K562 (cell line): ENCODE data around the gene GPR3. TPM values are rescaled to one million over a fixed set of nuclear protein-coding genes. Genes with fewer than 3 reads are reported as not detected.

Experiments used
- BACH1 ChIP-seq: fragments of 200-800 bp; sonication (Bioruptor generic); IDR thresholded peaks from 2 replicates; pipeline ENCODE4 v1.6.1; 2016; ENCODE audit warnings: missing genetic modification characterization, missing compliant biosample characterization
- DIDO1 ChIP-seq: fragments of 450-650 bp; IDR thresholded peaks from 2 replicates; pipeline ENCODE4 v1.6.1; 2016; ENCODE audit warnings: low read depth, missing biosample characterization, missing genetic modification characterization
- JUNB ChIP-seq: fragments of 450-650 bp; formaldehyde crosslinking; conservative IDR thresholded peaks from 2 replicates; pipeline ENCODE4 v1.4.0; 2020; ENCODE audit warnings: mild to moderate bottlenecking
- MAFF ChIP-seq: IDR thresholded peaks from 2 replicates; pipeline ENCODE4 v1.6.1; 2012; ENCODE audit warnings: low read length, improper control_type of control experiment
- MIER1 ChIP-seq: fragments of 450-650 bp; IDR thresholded peaks from 2 replicates; pipeline ENCODE4 v1.6.1; 2016; ENCODE audit warnings: antibody characterized with exemption, mild to moderate bottlenecking, low read depth
- RFX7 ChIP-seq: fragments of 250-450 bp; sonication (Bioruptor Pico); IDR thresholded peaks from 2 replicates; pipeline ENCODE4 v1.5.1; 2021; ENCODE audit warnings: mild to moderate bottlenecking
- SLC30A9 ChIP-seq: fragments of 250-450 bp; sonication (Bioruptor Pico); IDR thresholded peaks from 2 replicates; pipeline ENCODE4 v1.8.0; 2022; ENCODE audit warnings: mild to moderate bottlenecking, moderate library complexity
- SREBF2 ChIP-seq: sonication (generic); formaldehyde crosslinking; IDR thresholded peaks from 2 replicates; pipeline ENCODE4 v1.4.0; 2020; ENCODE audit warnings: mild to moderate bottlenecking, missing genetic modification reagents
- TAL1 ChIP-seq: fragments of 450-650 bp; IDR thresholded peaks from 2 replicates; pipeline ENCODE4 v1.6.1; 2016; ENCODE audit warnings: mild to moderate bottlenecking
- TBL1XR1 ChIP-seq, 2 experiments: IDR thresholded peaks; 2 replicates each; pipeline ENCODE4 v1.6.1; 2012; ENCODE audit warnings: improper control_type of control experiment in 2 of 2, low read length in 2 of 2, mild to moderate bottlenecking in 1 of 2
- ZNF133 ChIP-seq: fragments of 250-450 bp; sonication (Bioruptor Pico); IDR thresholded peaks from 2 replicates; pipeline ENCODE4 v1.4.0; 2020; ENCODE audit warnings: mild to moderate bottlenecking
- ZNF778 ChIP-seq: fragments of 450-650 bp; formaldehyde crosslinking; IDR thresholded peaks from 2 replicates; pipeline ENCODE4 v1.4.0; 2020; ENCODE audit warnings: mild to moderate bottlenecking, moderate library complexity
- polyA plus RNA-seq, 8 experiments: library from polyadenylated mRNA; depleted of rRNA in 4 of 8; stranded (reverse) in 5 of 8; unstranded in 3 of 8; fragments of >200 nt; fragmentation: Nextera tagmentation in 2 of 8; fragmentation: Illumina TruSeq in 1 of 8; extraction: Ambion mirVana in 2 of 8; extraction: Trizol in 1 of 8; gene quantifications; 2 replicates each; pipeline versions ENCODE4 v1.2.1 to v1.2.3, GENCODE V29; 2011 to 2014; ENCODE audit warnings: inconsistent platforms in 1 of 8, missing spikeins in 1 of 8
- total RNA-seq, 7 experiments: library from RNA; depleted of rRNA in 6 of 7; stranded (reverse); fragments of >200 nt in 6 of 7; fragmentation: Illumina TruSeq in 2 of 7; extraction: Trizol in 2 of 7; gene quantifications; 2 replicates each; pipeline versions ENCODE4 v1.2.1 to v1.2.3, GENCODE V29; 2011 to 2021; ENCODE audit warnings: low replicate concordance in 1 of 7
- TF ChIP-seq, protein P1 (sequence below): sonication (generic); formaldehyde crosslinking; IDR thresholded peaks from 2 replicates; pipeline ENCODE4 v1.8.0; 2023; ENCODE audit warnings: mild to moderate bottlenecking, missing genetic modification reagents
- TF ChIP-seq, protein P2 (sequence below), 2 experiments: IDR thresholded peaks in 1 of 2; conservative IDR thresholded peaks in 1 of 2; 2 replicates each; pipeline ENCODE4 v1.6.1; 2016; ENCODE audit warnings: low read depth in 2 of 2, mild to moderate bottlenecking in 1 of 2, missing compliant biosample characterization in 1 of 2, missing genetic modification characterization in 1 of 2, moderate library complexity in 1 of 2
- TF ChIP-seq, protein P3 (sequence below): sonication (generic); formaldehyde crosslinking; IDR thresholded peaks from 2 replicates; pipeline ENCODE4 v1.8.0; 2022; ENCODE audit warnings: mild to moderate bottlenecking, missing genetic modification reagents, borderline replicate concordance
- TF ChIP-seq, protein P4 (sequence below): sonication (generic); formaldehyde crosslinking; IDR thresholded peaks from 2 replicates; pipeline ENCODE4 v1.8.0; 2023; ENCODE audit warnings: mild to moderate bottlenecking, missing genetic modification reagents
- TF ChIP-seq, protein P5 (sequence below): fragments of 250-450 bp; sonication (Bioruptor Pico); IDR thresholded peaks from 2 replicates; pipeline ENCODE4 v1.9.0; 2021; ENCODE audit warnings: mild to moderate bottlenecking

Gene GPR3
- total and polyA plus RNA-seq, 9 of the 15 experiments (the other 6 are each of a cell fraction or from before 2014, with no cell fraction given) = 0.24 to 11.5 (median 3.7) TPM

GRCh38 chr1:27428316-27429028, 36.0 kb downstream of the GPR3 start (continued):
- TF ChIP-seq, protein P1, sequence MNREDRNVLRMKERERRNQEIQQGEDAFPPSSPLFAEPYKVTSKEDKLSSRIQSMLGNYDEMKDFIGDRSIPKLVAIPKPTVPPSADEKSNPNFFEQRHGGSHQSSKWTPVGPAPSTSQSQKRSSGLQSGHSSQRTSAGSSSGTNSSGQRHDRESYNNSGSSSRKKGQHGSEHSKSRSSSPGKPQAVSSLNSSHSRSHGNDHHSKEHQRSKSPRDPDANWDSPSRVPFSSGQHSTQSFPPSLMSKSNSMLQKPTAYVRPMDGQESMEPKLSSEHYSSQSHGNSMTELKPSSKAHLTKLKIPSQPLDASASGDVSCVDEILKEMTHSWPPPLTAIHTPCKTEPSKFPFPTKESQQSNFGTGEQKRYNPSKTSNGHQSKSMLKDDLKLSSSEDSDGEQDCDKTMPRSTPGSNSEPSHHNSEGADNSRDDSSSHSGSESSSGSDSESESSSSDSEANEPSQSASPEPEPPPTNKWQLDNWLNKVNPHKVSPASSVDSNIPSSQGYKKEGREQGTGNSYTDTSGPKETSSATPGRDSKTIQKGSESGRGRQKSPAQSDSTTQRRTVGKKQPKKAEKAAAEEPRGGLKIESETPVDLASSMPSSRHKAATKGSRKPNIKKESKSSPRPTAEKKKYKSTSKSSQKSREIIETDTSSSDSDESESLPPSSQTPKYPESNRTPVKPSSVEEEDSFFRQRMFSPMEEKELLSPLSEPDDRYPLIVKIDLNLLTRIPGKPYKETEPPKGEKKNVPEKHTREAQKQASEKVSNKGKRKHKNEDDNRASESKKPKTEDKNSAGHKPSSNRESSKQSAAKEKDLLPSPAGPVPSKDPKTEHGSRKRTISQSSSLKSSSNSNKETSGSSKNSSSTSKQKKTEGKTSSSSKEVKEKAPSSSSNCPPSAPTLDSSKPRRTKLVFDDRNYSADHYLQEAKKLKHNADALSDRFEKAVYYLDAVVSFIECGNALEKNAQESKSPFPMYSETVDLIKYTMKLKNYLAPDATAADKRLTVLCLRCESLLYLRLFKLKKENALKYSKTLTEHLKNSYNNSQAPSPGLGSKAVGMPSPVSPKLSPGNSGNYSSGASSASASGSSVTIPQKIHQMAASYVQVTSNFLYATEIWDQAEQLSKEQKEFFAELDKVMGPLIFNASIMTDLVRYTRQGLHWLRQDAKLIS (CRISPR knock-in tag) = no peak
- TF ChIP-seq ZNF778 (CRISPR knock-in tag) = no peak
- TF ChIP-seq BACH1 = no peak
- no peak for TF ChIP-seq JUNB (CRISPR knock-in tag)
- TF ChIP-seq MIER1 = no peak
- TF ChIP-seq, protein P2, sequence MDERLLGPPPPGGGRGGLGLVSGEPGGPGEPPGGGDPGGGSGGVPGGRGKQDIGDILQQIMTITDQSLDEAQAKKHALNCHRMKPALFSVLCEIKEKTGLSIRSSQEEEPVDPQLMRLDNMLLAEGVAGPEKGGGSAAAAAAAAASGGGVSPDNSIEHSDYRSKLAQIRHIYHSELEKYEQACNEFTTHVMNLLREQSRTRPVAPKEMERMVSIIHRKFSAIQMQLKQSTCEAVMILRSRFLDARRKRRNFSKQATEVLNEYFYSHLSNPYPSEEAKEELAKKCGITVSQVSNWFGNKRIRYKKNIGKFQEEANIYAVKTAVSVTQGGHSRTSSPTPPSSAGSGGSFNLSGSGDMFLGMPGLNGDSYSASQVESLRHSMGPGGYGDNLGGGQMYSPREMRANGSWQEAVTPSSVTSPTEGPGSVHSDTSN (CRISPR knock-in tag; IDR thresholded peaks at IDR 0.05; ENCODE audit: low read depth) = no peak
- TF ChIP-seq, protein P2 (tag; conservative IDR thresholded peaks at IDR 0.05; ENCODE audit: low read depth) = no peak
- TF ChIP-seq, protein P3, sequence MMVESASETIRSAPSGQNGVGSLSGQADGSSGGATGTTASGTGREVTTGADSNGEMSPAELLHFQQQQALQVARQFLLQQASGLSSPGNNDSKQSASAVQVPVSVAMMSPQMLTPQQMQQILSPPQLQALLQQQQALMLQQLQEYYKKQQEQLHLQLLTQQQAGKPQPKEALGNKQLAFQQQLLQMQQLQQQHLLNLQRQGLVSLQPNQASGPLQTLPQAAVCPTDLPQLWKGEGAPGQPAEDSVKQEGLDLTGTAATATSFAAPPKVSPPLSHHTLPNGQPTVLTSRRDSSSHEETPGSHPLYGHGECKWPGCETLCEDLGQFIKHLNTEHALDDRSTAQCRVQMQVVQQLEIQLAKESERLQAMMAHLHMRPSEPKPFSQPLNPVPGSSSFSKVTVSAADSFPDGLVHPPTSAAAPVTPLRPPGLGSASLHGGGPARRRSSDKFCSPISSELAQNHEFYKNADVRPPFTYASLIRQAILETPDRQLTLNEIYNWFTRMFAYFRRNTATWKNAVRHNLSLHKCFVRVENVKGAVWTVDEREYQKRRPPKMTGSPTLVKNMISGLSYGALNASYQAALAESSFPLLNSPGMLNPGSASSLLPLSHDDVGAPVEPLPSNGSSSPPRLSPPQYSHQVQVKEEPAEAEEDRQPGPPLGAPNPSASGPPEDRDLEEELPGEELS (CRISPR knock-in tag) = no peak
- TF ChIP-seq, protein P4, sequence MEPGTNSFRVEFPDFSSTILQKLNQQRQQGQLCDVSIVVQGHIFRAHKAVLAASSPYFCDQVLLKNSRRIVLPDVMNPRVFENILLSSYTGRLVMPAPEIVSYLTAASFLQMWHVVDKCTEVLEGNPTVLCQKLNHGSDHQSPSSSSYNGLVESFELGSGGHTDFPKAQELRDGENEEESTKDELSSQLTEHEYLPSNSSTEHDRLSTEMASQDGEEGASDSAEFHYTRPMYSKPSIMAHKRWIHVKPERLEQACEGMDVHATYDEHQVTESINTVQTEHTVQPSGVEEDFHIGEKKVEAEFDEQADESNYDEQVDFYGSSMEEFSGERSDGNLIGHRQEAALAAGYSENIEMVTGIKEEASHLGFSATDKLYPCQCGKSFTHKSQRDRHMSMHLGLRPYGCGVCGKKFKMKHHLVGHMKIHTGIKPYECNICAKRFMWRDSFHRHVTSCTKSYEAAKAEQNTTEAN (CRISPR knock-in tag) = no peak
- no peak for TF ChIP-seq RFX7 (CRISPR knock-in tag)
- TF ChIP-seq, protein P5, sequence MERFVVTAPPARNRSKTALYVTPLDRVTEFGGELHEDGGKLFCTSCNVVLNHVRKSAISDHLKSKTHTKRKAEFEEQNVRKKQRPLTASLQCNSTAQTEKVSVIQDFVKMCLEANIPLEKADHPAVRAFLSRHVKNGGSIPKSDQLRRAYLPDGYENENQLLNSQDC (CRISPR knock-in tag) = no peak
- TF ChIP-seq SLC30A9 (CRISPR knock-in tag) = no peak
- no peak for TF ChIP-seq ZNF133 (CRISPR knock-in tag)
- TF ChIP-seq DIDO1 = no peak
- TF ChIP-seq TBL1XR1 (IDR thresholded peaks at IDR 0.05; ENCODE audit: low read length in 2 of 2) = peak in 1 of 2 experiments; percentile 91; a peak in 2 of 4 replicates
- peak; percentile 92 for TF ChIP-seq MAFF
- TF ChIP-seq SREBF2 (CRISPR knock-in tag) = no peak
- peak; percentile 69 for TF ChIP-seq TAL1
